H1 (cell line): ENCODE measurements around the gene MRPL3. TPM values are rescaled to one million over a fixed set of nuclear protein-coding genes. Genes with fewer than 3 reads are reported as not detected.

Experiments
- CHD7 ChIP-seq: fragments of 300-600 bp; sonication (generic); IDR thresholded peaks from 2 replicates; pipeline ENCODE4 v1.7.1; 2012; ENCODE audit warnings: low read length, moderate library complexity, mild to moderate bottlenecking, inconsistent platforms; ENCODE audit not compliant: insufficient replicate concordance
- polyA plus RNA-seq, 7 experiments: library from polyadenylated mRNA; depleted of rRNA in 3 of 7; stranded (reverse) in 5 of 7; unstranded in 2 of 7; fragments of >200 nt in 5 of 7; fragments of 200-250 nt in 2 of 7; gene quantifications; 1 replicate in 5 of 7; 2 replicates in 1 of 7; 4 replicates in 1 of 7; pipeline versions ENCODE4 v1.2.1 to v1.2.3, GENCODE V29; 2011 to 2013; ENCODE audit warnings: missing spikeins in 2 of 7, mixed read lengths in 2 of 7
- total RNA-seq: library from RNA; stranded (reverse); fragmentation: NEBNext Ultra II Directional; extraction: Animal tissue kit (Norgen Biotek cat#: 25700); gene quantifications from 2 replicates; pipeline ENCODE4 v1.2.1, GENCODE V29; 2021

MRPL3 gene
- total and polyA plus RNA-seq, 2 of the 8 experiments (the other 6 are each of a cell fraction or from before 2014, with no cell fraction given) = 164 to 175 TPM

DNA sequence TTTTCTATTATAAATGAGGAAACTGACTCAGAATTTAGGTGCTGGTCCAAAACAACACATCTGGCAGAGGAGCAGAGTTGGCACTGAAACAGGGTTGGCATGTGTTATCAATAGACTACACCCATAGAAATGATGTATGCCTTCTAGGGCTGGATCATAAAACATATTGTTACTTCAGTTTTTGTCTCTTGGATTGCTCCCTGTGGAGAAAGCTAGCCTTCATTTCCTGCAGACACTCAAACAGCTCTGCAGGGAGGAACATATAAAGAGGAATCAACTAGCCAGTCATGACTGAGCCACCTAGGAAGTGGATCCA, 507 bp upstream of the MRPL3 start (continued):
- no peak for TF ChIP-seq CHD7
